Right cardiac atrium (tissue), 5 donors: ENCODE results near the gene KRT25. TPM values are rescaled to one million over a fixed set of nuclear protein-coding genes. Genes with fewer than 3 reads are reported as not detected.

ENCODE experiments used
- polyA plus RNA-seq: library from polyadenylated mRNA; stranded (reverse); fragments of 200-250 nt; gene quantifications from one replicate; pipeline ENCODE4 v1.2.3, GENCODE V29; 2013
- total RNA-seq, 4 donors: library from RNA; stranded (reverse); fragmentation: NEBNext Ultra II Directional; extraction: Animal tissue kit (Norgen Biotek cat#: 25700); gene quantifications; one replicate each; pipeline ENCODE4 v1.2.1, GENCODE V29; 2021
- donor health status: healthy with polysubstance abuse.
- donor health status: DM: no; HTN: yes; CAD: no.
- donor health status: DM: no; HTN: no; CAD: no.
- donor health status: DM: no; HTN: yes; CAD: no; lungs with severe emphysema.
- donor health status: DM: yes; HTN: yes; CAD: no.

The KRT25 gene
- total and polyA plus RNA-seq, 5 donors = not detected

Other genes starting within 250 kb of the KRT25 start
- gene CCR7, start 189.9 kb downstream of the KRT25 start, total RNA-seq = under 1 TPM in 2 of 4 donors, not detected in 2; 0.19 to 0.20 TPM
- 0.11 TPM for gene CCR7, start 189.9 kb downstream of the KRT25 start, polyA plus RNA-seq
- gene SMARCE1, start 107.5 kb downstream of the KRT25 start, total RNA-seq = 10 to 100 TPM; 69.2 to 72.0 (median 71.4) TPM
- gene SMARCE1, start 107.5 kb downstream of the KRT25 start, polyA plus RNA-seq = 51.8 TPM
- gene KRT222, start 90.2 kb downstream of the KRT25 start, total RNA-seq = 1 to 10 TPM in 1 of 4 donors, under 1 TPM in 3; 0.45 to 1.4 (median 0.58) TPM
- 1.5 TPM for gene KRT222, start 90.2 kb downstream of the KRT25 start, polyA plus RNA-seq
- not detected for gene KRT24, start 51.6 kb downstream of the KRT25 start, total RNA-seq
- 0.16 TPM for gene KRT24, start 51.6 kb downstream of the KRT25 start, polyA plus RNA-seq
- gene KRT26, start 16.9 kb upstream of the KRT25 start, total RNA-seq = not detected
- not detected for gene KRT26, start 16.9 kb upstream of the KRT25 start, polyA plus RNA-seq
- gene KRT27, start 27.2 kb upstream of the KRT25 start, total RNA-seq = under 1 TPM in 1 of 4 donors, not detected in 3; 0.21 TPM
- gene KRT27, start 27.2 kb upstream of the KRT25 start, polyA plus RNA-seq = 0.43 TPM
- not detected for gene KRT28, start 44.6 kb upstream of the KRT25 start, total RNA-seq
- gene KRT28, start 44.6 kb upstream of the KRT25 start, polyA plus RNA-seq = not detected
- 10 to 100 TPM; 65.8 to 79.5 (median 74.0) TPM for gene KRT10, start 67.3 kb upstream of the KRT25 start, total RNA-seq
- gene KRT10, start 67.3 kb upstream of the KRT25 start, polyA plus RNA-seq = 71.8 TPM
- not detected for gene KRT12, start 111.9 kb upstream of the KRT25 start, total RNA-seq
- not detected for gene KRT12, start 111.9 kb upstream of the KRT25 start, polyA plus RNA-seq
- not detected for gene KRT20, start 129.9 kb upstream of the KRT25 start, total RNA-seq
- 0.14 TPM for gene KRT20, start 129.9 kb upstream of the KRT25 start, polyA plus RNA-seq
- not detected for gene KRT23, start 182.3 kb upstream of the KRT25 start, total RNA-seq
- not detected for gene KRT23, start 182.3 kb upstream of the KRT25 start, polyA plus RNA-seq
- not detected for gene KRT39, start 211.6 kb upstream of the KRT25 start, total RNA-seq
- not detected for gene KRT39, start 211.6 kb upstream of the KRT25 start, polyA plus RNA-seq
- not detected for gene KRT40, start 229.0 kb upstream of the KRT25 start, total RNA-seq
- not detected for gene KRT40, start 229.0 kb upstream of the KRT25 start, polyA plus RNA-seq
- gene KRTAP3-3, start 238.8 kb upstream of the KRT25 start, total RNA-seq = not detected
- not detected for gene KRTAP3-3, start 238.8 kb upstream of the KRT25 start, polyA plus RNA-seq
- not detected for gene KRTAP3-2, start 244.6 kb upstream of the KRT25 start, total RNA-seq
- gene KRTAP3-2, start 244.6 kb upstream of the KRT25 start, polyA plus RNA-seq = not detected